ENCODE results near the gene PDSS2.

DNA sequence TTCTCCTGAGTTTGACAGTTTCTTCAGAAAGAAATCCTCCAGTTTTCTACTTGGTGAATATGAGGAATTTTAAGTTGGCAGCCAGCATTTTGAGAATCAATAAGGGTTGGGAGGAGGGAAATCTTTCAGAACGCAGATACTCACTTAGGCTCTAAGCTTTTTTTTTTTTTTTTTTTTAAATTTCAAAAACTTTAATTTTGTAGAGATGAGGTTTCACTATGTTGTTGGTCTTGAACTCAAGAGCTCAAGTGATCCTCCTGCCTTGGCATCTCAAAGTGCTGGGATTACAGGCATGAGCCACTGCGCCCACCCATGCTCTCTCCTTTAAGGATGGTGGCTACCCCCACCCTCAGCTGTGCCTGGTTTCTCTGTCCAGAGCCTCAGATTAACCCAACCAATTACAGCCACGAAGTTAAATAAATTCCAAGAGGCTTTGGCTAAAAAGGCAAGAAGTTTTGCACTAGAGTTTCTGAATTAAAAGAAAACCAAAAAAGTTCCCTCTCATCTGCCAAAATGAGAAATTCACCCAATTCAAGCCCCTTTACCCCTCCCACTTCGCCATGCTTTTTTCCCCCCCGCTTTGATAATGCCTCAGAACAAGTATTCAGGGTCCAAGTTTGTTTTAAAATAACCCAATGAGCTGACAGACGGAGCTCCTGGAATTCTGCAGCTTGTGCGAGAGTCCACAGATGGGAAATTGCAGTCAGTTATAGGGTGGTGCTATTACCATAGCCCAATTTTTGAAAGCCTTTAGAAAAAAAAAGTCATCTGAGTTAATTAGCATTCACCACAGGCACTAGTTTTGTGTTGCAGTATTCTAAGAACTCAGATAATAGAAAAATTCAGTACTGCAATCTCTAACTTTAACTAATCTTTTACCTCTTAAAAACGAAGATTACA is 249.7 kb downstream of the PDSS2 start:
- TF ChIP-seq CTCF (IDR thresholded peaks at IDR 0.05; ENCODE audit: borderline replicate concordance, extremely low read depth, low read length, poor library complexity, severe bottlenecking) (no peak), EZH2 (IDR thresholded peaks at IDR 0.05; ENCODE audit: borderline replicate concordance, low read depth, low read length, severe bottlenecking) (no peak)
